ENCODE results near the gene XYLT1. TPM values are rescaled to one million over a fixed set of nuclear protein-coding genes. Genes with fewer than 3 reads are reported as not detected.

The XYLT1 gene
- polyA plus RNA-seq, 4 donors: 6.9 to 8.0 (median 7.2) TPM

- no peak for DNase-seq (ENCODE audit: low read depth in 4 of 4, low spot score in 2 of 4)
Observed at GRCh38 chr16:17461951-17462729, 8.6 kb downstream of the XYLT1 start.

GRCh38 chr16:17460890-17461289 is 9.9 kb downstream of the XYLT1 start:
- DNase-seq (ENCODE audit: low read depth in 4 of 4, low spot score in 2 of 4): no peak

DNA sequence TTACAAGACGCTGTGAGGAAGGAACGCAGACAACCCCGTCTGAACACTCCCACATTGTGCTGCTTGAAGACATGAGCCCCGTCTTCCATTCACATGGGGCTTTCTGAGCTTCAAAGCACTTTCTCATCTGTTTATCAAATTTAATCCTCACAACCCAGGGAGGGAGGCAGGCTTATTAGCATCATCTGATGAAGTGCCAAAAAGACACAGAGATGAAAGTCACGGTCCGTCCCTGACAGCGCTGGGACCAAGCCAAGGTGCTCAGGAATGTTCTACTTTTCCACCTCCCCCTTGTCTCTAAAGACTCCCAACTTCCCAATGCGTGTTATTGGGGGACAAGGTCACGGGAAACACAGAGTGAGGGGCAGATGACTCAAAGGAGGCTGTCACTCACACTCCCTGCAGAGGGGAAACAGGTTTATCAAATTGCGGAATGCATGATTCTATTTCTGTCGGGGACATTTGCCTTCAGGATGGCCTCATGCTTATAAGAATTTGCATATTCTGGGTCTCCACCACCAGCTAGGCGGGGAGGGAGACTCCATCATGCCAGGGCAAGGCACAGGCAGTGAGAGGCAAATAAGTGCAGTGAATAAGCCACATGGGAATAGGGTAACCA is 10.7 kb downstream of the XYLT1 start:
- no peak for DNase-seq (ENCODE audit: low read depth in 4 of 4, low spot score in 2 of 4)

DNA sequence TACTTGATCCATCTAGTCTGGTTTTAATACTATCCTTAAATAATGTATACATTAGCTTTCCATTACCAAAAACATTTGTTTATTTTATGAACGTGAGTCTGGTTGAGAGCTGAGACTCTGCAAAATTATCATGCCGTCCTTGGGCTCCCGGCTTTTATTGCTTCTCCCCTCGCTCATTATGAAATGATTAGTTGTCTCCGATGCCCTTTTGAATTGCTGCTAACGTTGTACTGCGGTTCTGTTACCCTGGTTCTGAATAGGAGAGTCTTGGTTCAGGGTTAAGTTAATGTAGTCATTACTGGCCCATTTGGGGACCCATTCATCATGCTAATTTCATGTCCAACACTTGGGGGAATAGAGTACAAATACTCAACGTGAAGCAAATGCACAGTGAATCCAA is 12.8 kb downstream of the XYLT1 start:
- no peak for DNase-seq (ENCODE audit: low read depth in 4 of 4, low spot score in 2 of 4)

- no peak for DNase-seq (ENCODE audit: low read depth in 4 of 4, low spot score in 2 of 4)
Observed at GRCh38 chr16:17457513-17457912, 13.2 kb downstream of the XYLT1 start.

DNA sequence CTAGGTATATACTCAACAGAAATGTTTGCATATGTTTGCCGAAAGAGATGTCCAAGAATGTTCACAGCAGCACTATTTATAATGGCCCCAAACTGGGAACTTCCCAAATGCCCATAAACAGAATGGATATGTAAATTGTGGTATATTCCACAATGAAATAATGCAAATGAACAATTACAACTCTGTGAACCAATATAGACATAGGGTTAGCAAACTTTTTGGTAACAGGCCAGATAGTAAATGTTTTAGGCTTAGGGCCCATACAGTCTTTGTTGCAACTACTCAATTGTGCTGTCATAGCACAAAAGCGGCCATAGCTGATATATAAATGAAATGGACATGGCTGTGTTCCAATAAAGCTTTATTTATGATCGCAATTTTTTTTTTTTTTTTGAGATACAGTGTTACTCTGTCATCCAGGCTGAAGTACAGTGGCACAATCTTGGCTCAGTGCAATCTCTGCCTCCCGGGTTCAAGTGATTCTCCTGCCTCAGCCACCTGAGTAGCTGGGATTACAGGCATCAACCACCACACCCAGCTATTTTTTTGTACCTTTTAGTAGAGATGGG is 16.5 kb downstream of the XYLT1 start:
- DNase-seq (ENCODE audit: low read depth in 4 of 4, low spot score in 2 of 4): no peak

DNA sequence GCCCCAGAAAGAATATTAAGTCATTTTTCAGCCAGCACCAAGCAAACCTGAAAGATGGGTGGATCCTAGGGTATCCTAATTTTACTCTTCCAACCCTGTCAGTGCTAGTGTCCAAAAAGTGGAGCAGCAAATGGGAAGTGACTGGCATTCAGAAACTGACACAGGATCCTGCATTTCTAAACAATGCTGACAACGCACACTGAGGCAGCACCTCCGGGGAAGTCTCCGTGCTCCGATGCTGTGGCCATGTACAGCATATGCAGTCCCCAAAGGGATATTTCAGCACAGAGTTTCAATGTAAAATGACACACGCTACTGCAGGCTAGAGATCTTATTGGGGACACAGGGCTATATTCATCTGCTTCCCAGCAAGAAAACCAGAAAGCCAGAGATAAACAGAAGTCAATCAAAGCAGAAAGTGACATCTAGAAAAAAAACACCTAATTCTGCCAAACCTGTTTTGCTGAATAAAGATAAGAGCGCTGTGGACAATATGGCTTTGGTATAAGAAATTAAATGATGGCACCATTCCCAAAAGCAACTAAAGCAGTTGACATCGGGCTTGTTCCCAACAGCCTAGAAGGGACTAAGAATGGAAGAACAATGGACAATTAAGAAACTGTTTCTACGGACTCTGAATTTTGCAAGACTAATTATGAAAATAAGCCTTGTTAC is 17.3 kb downstream of the XYLT1 start:
- DNase-seq (ENCODE audit: low read depth in 4 of 4, low spot score in 2 of 4): no peak

GRCh38 chr16:17452922-17453321 is 17.8 kb downstream of the XYLT1 start:
- no peak for DNase-seq (ENCODE audit: low read depth in 4 of 4, low spot score in 2 of 4)

DNA sequence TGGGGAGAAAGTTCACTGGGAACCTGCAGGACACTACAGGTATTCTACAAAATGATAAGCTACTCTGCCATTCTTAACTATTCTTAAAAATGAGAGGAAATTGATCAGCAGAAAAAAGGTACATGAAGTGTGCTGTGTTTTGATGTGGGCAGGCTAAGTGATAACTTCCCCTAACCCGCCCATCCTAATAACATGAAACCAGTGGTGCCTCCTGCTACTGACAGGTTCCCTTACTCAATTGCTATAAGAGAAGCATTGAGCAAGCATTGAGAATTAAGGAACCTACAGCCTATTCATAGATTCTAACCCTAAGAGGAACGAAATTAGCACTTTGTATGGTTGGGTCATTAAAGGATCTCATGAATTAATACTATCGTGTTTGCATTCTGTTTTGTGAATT is 18.9 kb downstream of the XYLT1 start:
- DNase-seq (ENCODE audit: low read depth in 4 of 4, low spot score in 2 of 4): no peak

DNA sequence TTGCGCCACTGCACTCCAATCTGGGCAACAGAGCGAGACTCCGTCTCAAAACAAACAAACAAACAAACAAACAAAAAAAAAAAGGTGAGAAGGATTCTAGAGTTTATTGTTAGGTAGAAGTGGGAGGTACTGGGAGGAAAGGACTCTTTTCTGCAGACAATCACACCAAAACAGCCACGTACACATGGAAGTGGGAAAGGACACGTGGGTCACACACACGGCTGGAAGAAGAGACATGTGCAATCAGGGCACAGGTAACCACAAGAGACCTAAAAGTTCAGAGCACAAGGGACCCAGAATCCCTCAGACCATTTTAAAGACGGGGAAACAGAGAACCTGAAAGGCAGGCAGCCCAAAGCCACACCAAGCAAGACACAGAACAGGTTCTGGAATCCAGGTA is 20.5 kb downstream of the XYLT1 start:
- DNase-seq (ENCODE audit: low read depth in 4 of 4, low spot score in 2 of 4): no peak

- DNase-seq (ENCODE audit: low read depth in 4 of 4, low spot score in 2 of 4): no peak
Observed at GRCh38 chr16:17448640-17449638, 21.8 kb downstream of the XYLT1 start.

GRCh38 chr16:17447101-17447569 is 23.6 kb downstream of the XYLT1 start:
- DNase-seq (ENCODE audit: low read depth in 4 of 4, low spot score in 2 of 4): no peak

- DNase-seq (ENCODE audit: low read depth in 4 of 4, low spot score in 2 of 4): no peak
Observed at GRCh38 chr16:17446661-17447060, 24.1 kb downstream of the XYLT1 start.

GRCh38 chr16:17445421-17445820 is 25.3 kb downstream of the XYLT1 start:
- DNase-seq (ENCODE audit: low read depth in 4 of 4, low spot score in 2 of 4): no peak

- no peak for DNase-seq (ENCODE audit: low read depth in 4 of 4, low spot score in 2 of 4)
Observed at GRCh38 chr16:17444658-17445057, 26.1 kb downstream of the XYLT1 start.

GRCh38 chr16:17440131-17440530 is 30.6 kb downstream of the XYLT1 start:
- DNase-seq (ENCODE audit: low read depth in 4 of 4, low spot score in 2 of 4): no peak

GRCh38 chr16:17439580-17439979 is 31.2 kb downstream of the XYLT1 start:
- DNase-seq (ENCODE audit: low read depth in 4 of 4, low spot score in 2 of 4): no peak

DNA sequence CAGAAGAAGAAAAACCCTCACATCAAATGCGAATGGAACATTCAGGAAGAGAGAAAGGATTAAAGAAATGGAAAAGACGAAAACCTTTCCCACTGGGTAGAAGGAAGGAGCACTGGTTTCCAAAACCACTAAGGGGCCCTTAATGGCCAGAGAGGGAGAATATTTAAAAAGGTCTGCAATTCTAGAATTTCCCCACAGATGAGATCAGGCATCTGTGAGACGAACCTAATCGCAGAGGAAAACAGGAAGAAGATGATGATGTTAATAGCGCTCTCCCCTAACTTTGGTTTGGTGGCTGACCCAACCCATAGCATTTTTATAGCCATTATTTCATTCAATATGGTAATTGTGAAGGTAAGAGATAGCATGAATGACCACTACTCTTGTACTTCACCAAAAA is 32.8 kb downstream of the XYLT1 start:
- no peak for DNase-seq (ENCODE audit: low read depth in 4 of 4, low spot score in 2 of 4)

GRCh38 chr16:17437127-17437720 is 33.5 kb downstream of the XYLT1 start:
- DNase-seq (ENCODE audit: low read depth in 4 of 4, low spot score in 2 of 4): no peak

DNA sequence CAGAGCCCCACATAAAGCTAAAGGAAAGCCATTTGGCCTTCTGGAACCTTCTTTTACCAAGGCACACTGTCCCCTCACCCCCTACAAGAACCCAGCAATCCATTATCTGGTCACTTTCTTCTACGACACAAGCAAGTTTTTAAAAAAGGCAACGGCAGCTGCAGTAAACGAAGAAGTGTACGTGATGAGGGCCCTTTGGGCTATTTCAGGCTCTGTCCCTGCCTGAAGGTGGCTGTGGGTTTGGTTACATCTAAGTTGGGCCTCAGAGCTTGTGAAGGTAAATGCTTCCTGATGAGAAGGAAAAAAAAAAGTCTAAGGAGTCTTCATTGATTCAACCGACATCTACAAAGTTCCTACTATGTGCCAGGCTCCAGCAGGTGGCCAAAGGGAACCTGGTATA is 35.4 kb downstream of the XYLT1 start:
- no peak for DNase-seq (ENCODE audit: low read depth in 4 of 4, low spot score in 2 of 4)
